PC-9 (cell line): ENCODE results near the gene SARNP.

Source experiments
- CTCF ChIP-seq: fragments of 200-600 bp; sonication (generic); conservative IDR thresholded peaks from 2 replicates; pipeline ENCODE4 v1.6.1; 2017; ENCODE audit warnings: mixed run types, antibody characterized with exemption, mild to moderate bottlenecking, moderate library complexity
- EZH2 ChIP-seq: fragments of 200-600 bp; sonication (generic); IDR thresholded peaks from 2 replicates; pipeline ENCODE4 v1.8.0; 2017; ENCODE audit warnings: antibody characterized with exemption, low read depth

- TF ChIP-seq CTCF (no peak), EZH2 (no peak)
Observed at GRCh38 chr12:55734595-55734994, 82.9 kb downstream of the SARNP start.
